Neutrophil (primary cell): Measurements from ENCODE around the gene SPACA1.

ENCODE experiments used
- H3K27ac ChIP-seq: fragments of 200-600 bp; sonication (generic); 2 replicates; pipeline ENCODE4 v1.5.1; 2016; ENCODE audit warnings: mild to moderate bottlenecking, moderate library complexity
- H3K27me3 ChIP-seq: fragments of 200-600 bp; sonication (generic); 2 replicates; pipeline ENCODE4 v1.6.0; 2016; ENCODE audit warnings: mild to moderate bottlenecking
- H3K36me3 ChIP-seq: fragments of 200-600 bp; sonication (generic); 2 replicates; pipeline ENCODE4 v1.5.1; 2017
- H3K4me1 ChIP-seq, 2 experiments: fragments of 200-600 bp in 1 of 2; sonication (generic) in 1 of 2; 1 replicate in 1 of 2; 2 replicates in 1 of 2; pipeline versions ENCODE4 v1.5.1 to v1.6.1; 2013 to 2016; ENCODE audit warnings: low read depth in 1 of 2, low read length in 1 of 2, mild to moderate bottlenecking in 1 of 2, moderate library complexity in 1 of 2; ENCODE audit not compliant: control insufficient read depth in 1 of 2, insufficient read depth in 1 of 2
- H3K4me3 ChIP-seq, 2 experiments: fragments of 200-600 bp in 1 of 2; sonication (generic) in 1 of 2; 1 replicate in 1 of 2; 2 replicates in 1 of 2; pipeline ENCODE4 v1.5.1; 2013 to 2016; ENCODE audit warnings: low read depth in 1 of 2, low read length in 1 of 2, mild to moderate bottlenecking in 1 of 2, moderate library complexity in 1 of 2
- H3K9me3 ChIP-seq: fragments of 200-600 bp; sonication (generic); 2 replicates; pipeline ENCODE4 v1.5.1; 2016
- CTCF ChIP-seq: fragments of 200-600 bp; sonication (generic); IDR thresholded peaks from 2 replicates; pipeline ENCODE4 v1.5.1; 2016; ENCODE audit warnings: antibody characterized with exemption

The SPACA1 gene

GRCh38 chr6:88062376-88062775 is 14.7 kb downstream of the SPACA1 start:
- Histone ChIP-seq H3K36me3 (no peaks in the 10 kb centered on the region), H3K4me3 (no peak overlapping the region), H3K4me1 (no peaks in the 10 kb centered on the region), H3K27me3 (no peaks in the 10 kb centered on the region), H3K9me3 (no peaks in the 10 kb centered on the region), H3K27ac (no peak overlapping the region)
- TF ChIP-seq CTCF, result no peak

GRCh38 chr6:88072462-88072861 is 24.8 kb downstream of the SPACA1 start:
- TF ChIP-seq CTCF, result no peak
- Histone ChIP-seq H3K27ac (no peak overlapping the region), H3K9me3 (no peaks in the 10 kb centered on the region)

GRCh38 chr6:88074791-88075190 is 27.1 kb downstream of the SPACA1 start:
- H3K9me3 ChIP-seq, result no peaks in the 10 kb centered on the region
- H3K27me3 ChIP-seq, result no peaks in the 10 kb centered on the region
- no peaks in the 10 kb centered on the region for H3K4me1 ChIP-seq
- TF ChIP-seq CTCF, result no peak
- no peak overlapping the region for H3K4me3 ChIP-seq
- no peak overlapping the region for H3K27ac ChIP-seq
- no peaks in the 10 kb centered on the region for H3K36me3 ChIP-seq

More at GRCh38 chr6:88072462-88072861, 24.8 kb downstream of the SPACA1 start:
- H3K36me3 ChIP-seq, result no peaks in the 10 kb centered on the region
- H3K27me3 ChIP-seq, result no peaks in the 10 kb centered on the region
- H3K4me3 ChIP-seq, result no peak overlapping the region
- no peaks in the 10 kb centered on the region for H3K4me1 ChIP-seq

GRCh38 chr6:88077305-88077704 is 29.7 kb downstream of the SPACA1 start:
- H3K4me3 ChIP-seq, result no peak overlapping the region
- no peak overlapping the region for H3K27ac ChIP-seq
- H3K9me3 ChIP-seq, result no peaks in the 10 kb centered on the region
- no peaks in the 10 kb centered on the region for H3K27me3 ChIP-seq
- no peaks in the 10 kb centered on the region for H3K4me1 ChIP-seq
- no peaks in the 10 kb centered on the region for H3K36me3 ChIP-seq
- TF ChIP-seq CTCF, result no peak

- no peak for TF ChIP-seq CTCF
- Histone ChIP-seq H3K4me3 (no peak overlapping the region), H3K9me3 (no peaks in the 10 kb centered on the region), H3K27me3 (no peaks in the 10 kb centered on the region), H3K27ac (no peak overlapping the region), H3K36me3 (no peaks in the 10 kb centered on the region), H3K4me1 (no peaks in the 10 kb centered on the region)
These were observed 39.2 kb downstream of the SPACA1 start for GRCh38 chr6:88086792-88087191.

- no peak for TF ChIP-seq CTCF
These were observed 42.1 kb downstream of the SPACA1 start for GRCh38 chr6:88089708-88090107.

More at GRCh38 chr6:88089708-88090107, 42.1 kb downstream of the SPACA1 start:
- Histone ChIP-seq H3K4me1 (no peaks in the 10 kb centered on the region), H3K9me3 (no peaks in the 10 kb centered on the region), H3K4me3 (no peak overlapping the region), H3K27ac (no peak overlapping the region), H3K36me3 (no peaks in the 10 kb centered on the region), H3K27me3 (no peaks in the 10 kb centered on the region)
